ENCODE measurements around the gene TMEM117.

DNA sequence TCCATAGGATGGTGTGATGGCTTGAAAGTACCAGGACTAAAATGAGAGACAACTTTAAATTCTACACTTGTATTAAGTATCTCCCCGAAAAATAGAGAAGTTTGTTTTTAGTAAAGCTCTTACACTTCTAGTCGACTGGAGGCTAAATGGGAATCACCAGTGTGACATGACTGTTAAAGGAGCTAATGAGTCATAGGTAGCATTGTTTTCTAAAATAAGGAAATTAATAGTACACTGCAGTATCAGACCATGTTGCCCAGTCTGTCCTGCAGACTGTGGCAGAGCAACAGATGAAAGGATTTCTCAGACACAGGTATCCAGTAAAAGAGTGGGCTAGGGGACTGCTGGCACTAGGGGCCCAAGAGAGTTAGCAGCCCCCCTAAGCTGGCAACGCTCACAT is 140.1 kb downstream of the TMEM117 start:
- TF ChIP-seq, protein P1, sequence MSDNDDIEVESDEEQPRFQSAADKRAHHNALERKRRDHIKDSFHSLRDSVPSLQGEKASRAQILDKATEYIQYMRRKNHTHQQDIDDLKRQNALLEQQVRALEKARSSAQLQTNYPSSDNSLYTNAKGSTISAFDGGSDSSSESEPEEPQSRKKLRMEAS (IDR thresholded peaks at IDR 0.05; ENCODE audit: low read depth, low read length): no peak
- TF ChIP-seq, protein P2, sequence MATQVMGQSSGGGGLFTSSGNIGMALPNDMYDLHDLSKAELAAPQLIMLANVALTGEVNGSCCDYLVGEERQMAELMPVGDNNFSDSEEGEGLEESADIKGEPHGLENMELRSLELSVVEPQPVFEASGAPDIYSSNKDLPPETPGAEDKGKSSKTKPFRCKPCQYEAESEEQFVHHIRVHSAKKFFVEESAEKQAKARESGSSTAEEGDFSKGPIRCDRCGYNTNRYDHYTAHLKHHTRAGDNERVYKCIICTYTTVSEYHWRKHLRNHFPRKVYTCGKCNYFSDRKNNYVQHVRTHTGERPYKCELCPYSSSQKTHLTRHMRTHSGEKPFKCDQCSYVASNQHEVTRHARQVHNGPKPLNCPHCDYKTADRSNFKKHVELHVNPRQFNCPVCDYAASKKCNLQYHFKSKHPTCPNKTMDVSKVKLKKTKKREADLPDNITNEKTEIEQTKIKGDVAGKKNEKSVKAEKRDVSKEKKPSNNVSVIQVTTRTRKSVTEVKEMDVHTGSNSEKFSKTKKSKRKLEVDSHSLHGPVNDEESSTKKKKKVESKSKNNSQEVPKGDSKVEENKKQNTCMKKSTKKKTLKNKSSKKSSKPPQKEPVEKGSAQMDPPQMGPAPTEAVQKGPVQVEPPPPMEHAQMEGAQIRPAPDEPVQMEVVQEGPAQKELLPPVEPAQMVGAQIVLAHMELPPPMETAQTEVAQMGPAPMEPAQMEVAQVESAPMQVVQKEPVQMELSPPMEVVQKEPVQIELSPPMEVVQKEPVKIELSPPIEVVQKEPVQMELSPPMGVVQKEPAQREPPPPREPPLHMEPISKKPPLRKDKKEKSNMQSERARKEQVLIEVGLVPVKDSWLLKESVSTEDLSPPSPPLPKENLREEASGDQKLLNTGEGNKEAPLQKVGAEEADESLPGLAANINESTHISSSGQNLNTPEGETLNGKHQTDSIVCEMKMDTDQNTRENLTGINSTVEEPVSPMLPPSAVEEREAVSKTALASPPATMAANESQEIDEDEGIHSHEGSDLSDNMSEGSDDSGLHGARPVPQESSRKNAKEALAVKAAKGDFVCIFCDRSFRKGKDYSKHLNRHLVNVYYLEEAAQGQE (IDR thresholded peaks at IDR 0.05; ENCODE audit: low read depth, low read length): no peak
- TF ChIP-seq, protein P3, sequence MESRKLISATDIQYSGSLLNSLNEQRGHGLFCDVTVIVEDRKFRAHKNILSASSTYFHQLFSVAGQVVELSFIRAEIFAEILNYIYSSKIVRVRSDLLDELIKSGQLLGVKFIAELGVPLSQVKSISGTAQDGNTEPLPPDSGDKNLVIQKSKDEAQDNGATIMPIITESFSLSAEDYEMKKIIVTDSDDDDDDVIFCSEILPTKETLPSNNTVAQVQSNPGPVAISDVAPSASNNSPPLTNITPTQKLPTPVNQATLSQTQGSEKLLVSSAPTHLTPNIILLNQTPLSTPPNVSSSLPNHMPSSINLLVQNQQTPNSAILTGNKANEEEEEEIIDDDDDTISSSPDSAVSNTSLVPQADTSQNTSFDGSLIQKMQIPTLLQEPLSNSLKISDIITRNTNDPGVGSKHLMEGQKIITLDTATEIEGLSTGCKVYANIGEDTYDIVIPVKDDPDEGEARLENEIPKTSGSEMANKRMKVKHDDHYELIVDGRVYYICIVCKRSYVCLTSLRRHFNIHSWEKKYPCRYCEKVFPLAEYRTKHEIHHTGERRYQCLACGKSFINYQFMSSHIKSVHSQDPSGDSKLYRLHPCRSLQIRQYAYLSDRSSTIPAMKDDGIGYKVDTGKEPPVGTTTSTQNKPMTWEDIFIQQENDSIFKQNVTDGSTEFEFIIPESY (IDR thresholded peaks at IDR 0.05): no peak
- TF ChIP-seq YY1 (IDR thresholded peaks at IDR 0.05; ENCODE audit: low read depth, low read length): no peak
